HG03139 (cell line): ENCODE results near the gene ILKAP.

Source experiments
- ATAC-seq: cut with Tn5 transposase; IDR thresholded peaks from one replicate; pipeline ENCODE4 v1.9.1; 2021; ENCODE audit not compliant: unreplicated experiment

ILKAP gene

GRCh38 chr2:238237431-238238135, 34.1 kb upstream of the ILKAP start:
- ATAC-seq: no peak

GRCh38 chr2:238236571-238236970, 33.1 kb upstream of the ILKAP start:
- ATAC-seq: no peak

GRCh38 chr2:238235856-238236255, 32.4 kb upstream of the ILKAP start:
- ATAC-seq: no peak

- ATAC-seq: no peak
Observed at GRCh38 chr2:238235331-238235732, 31.8 kb upstream of the ILKAP start.

GRCh38 chr2:238233625-238234024, 30.1 kb upstream of the ILKAP start:
- ATAC-seq: no peak

- no peak for ATAC-seq
Observed at GRCh38 chr2:238231809-238232208, 28.3 kb upstream of the ILKAP start.

- peak; percentile 60 for ATAC-seq
Observed at GRCh38 chr2:238231251-238231793, 27.8 kb upstream of the ILKAP start.

GRCh38 chr2:238230699-238231098, 27.2 kb upstream of the ILKAP start:
- ATAC-seq: no peak

GRCh38 chr2:238228700-238229099, 25.2 kb upstream of the ILKAP start:
- ATAC-seq: no peak

GRCh38 chr2:238227587-238228032, 24.1 kb upstream of the ILKAP start:
- no peak for ATAC-seq

- ATAC-seq: no peak
Observed at GRCh38 chr2:238226698-238227586, 23.4 kb upstream of the ILKAP start.

GRCh38 chr2:238225911-238226697, 22.6 kb upstream of the ILKAP start:
- ATAC-seq: no peak

- no peak for ATAC-seq
Observed at GRCh38 chr2:238225121-238225520, 21.6 kb upstream of the ILKAP start.

- ATAC-seq: no peak
Observed at GRCh38 chr2:238224356-238225035, 21.0 kb upstream of the ILKAP start.

- ATAC-seq: no peak
Observed at GRCh38 chr2:238220892-238221521, 17.5 kb upstream of the ILKAP start.

- no peak for ATAC-seq
Observed at GRCh38 chr2:238220274-238220891, 16.9 kb upstream of the ILKAP start.

GRCh38 chr2:238216651-238217184, 13.2 kb upstream of the ILKAP start:
- ATAC-seq: no peak

- no peak for ATAC-seq
Observed at GRCh38 chr2:238207006-238207405, 3.5 kb upstream of the ILKAP start.

GRCh38 chr2:238203973-238204683, 633 bp upstream of the ILKAP start:
- no peak for ATAC-seq
